ENCODE measurements around the gene LYPLAL1.

GRCh38 chr1:219177363-219177762 is 3.7 kb downstream of the LYPLAL1 start:
- no peak for TF ChIP-seq POLR2A (IDR thresholded peaks at IDR 0.05)
- no peak for TF ChIP-seq CTCF (IDR thresholded peaks at IDR 0.05)
